Ovary (tissue), 9 donors: ENCODE results near the gene GAREM1. TPM values are rescaled to one million over a fixed set of nuclear protein-coding genes. Genes with fewer than 3 reads are reported as not detected.

Experiments
- DNase-seq, 5 donors: peaks; one replicate each; pipeline ENCODE4 v3.0.0-alpha.2; 2019 to 2020
- H3K27ac ChIP-seq, 2 donors: fragments of 200-600 bp; one replicate each; pipeline versions ENCODE4 v1.5.1 to v1.8.0; 2019 to 2022
- H3K27me3 ChIP-seq: fragments of 200-600 bp; one replicate; pipeline ENCODE4 v1.8.0; 2022
- H3K36me3 ChIP-seq: fragments of 200-600 bp; sonication (generic); one replicate; pipeline ENCODE4 v1.5.1; 2019
- H3K4me1 ChIP-seq: one replicate; pipeline ENCODE4 v1.8.1; 2013; ENCODE audit warnings: mild to moderate bottlenecking, moderate library complexity; ENCODE audit not compliant: insufficient read depth
- H3K4me3 ChIP-seq: fragments of 200-600 bp; sonication (generic); one replicate; pipeline ENCODE4 v1.5.1; 2017
- H3K9me3 ChIP-seq, 2 donors: fragments of 200-600 bp in 1 of 2; sonication (generic) in 1 of 2; one replicate each; pipeline versions ENCODE4 v1.5.1 to v1.8.1; 2013 to 2019; ENCODE audit warnings: mild to moderate bottlenecking in 1 of 2, moderate library complexity in 1 of 2
- CTCF ChIP-seq, 3 donors: fragments of 450-650 bp in 2 of 3; fragments of 200-600 bp in 1 of 3; IDR thresholded peaks; one replicate each; pipeline versions ENCODE4 v1.5.1 to v1.8.0; 2016 to 2022; ENCODE audit warnings: antibody characterized with exemption in 3 of 3, mild to moderate bottlenecking in 1 of 3
- EP300 ChIP-seq: sonication (generic); formaldehyde crosslinking; IDR thresholded peaks from one replicate; pipeline ENCODE4 v1.6.1; 2017; ENCODE audit warnings: antibody characterized with exemption
- POLR2A ChIP-seq: fragments of 450-650 bp; IDR thresholded peaks from one replicate; pipeline ENCODE4 v1.6.1; 2017; ENCODE audit warnings: antibody characterized with exemption, mild to moderate bottlenecking, moderate library complexity
- WGBS, 3 donors: extraction: QIAGEN DNeasy Blood & Tissue Kit in 1 of 3; methylation state at CpG; one replicate each; pipeline versions ENCODE4 v1.1.5 to v1.1.7; 2013 to 2017; 5-methylcytosine and 5-hydroxymethylcytosine counted together
- intact Hi-C, 4 donors: fragments of 100-400 bp; cut with DNase I; formaldehyde crosslinking; loops; one replicate each; pipeline versions ENCODE4 v1.11.0 to v1.15.1; 2022 to 2023
- polyA plus RNA-seq, 2 donors: library from polyadenylated mRNA; stranded (reverse); fragments of 200-250 nt in 1 of 2; fragments of 350-450 nt in 1 of 2; fragmentation: Illumina TruSeq in 1 of 2; extraction: RNeasy Lipid Tissue Mini Kit (QIAGEN cat#74804) in 1 of 2; gene quantifications; one replicate each; pipeline ENCODE4 v1.2.3, GENCODE V29; 2013 to 2014
- total RNA-seq, 7 donors: library from RNA; depleted of rRNA in 2 of 7; stranded (reverse); fragments of >200 nt in 2 of 7; fragmentation: NEBNext Ultra II Directional in 3 of 7; extraction: Animal tissue kit (Norgen Biotek cat#: 25700) in 3 of 7; gene quantifications; one replicate each; pipeline versions ENCODE4 v1.1.0 to v1.2.4, GENCODE V29; 2016 to 2023
- donor health status: DM: no; HTN: no; CAD: no; lungs with moderate emphysema.
- donor health status: DM: no; HTN: no; CAD: no.
- donor health status: Bipolar disorder and iron deficiency.
- donor health status: DM: yes; HTN: yes; CAD: no.
- donor health status: DM: no; HTN: no; CAD: no.
- donor health status: DM: yes; HTN: yes; CAD: no.

The GAREM1 gene
- total and polyA plus RNA-seq, 9 donors, result 2.7 to 15.2 (median 7.1) TPM

DNA sequence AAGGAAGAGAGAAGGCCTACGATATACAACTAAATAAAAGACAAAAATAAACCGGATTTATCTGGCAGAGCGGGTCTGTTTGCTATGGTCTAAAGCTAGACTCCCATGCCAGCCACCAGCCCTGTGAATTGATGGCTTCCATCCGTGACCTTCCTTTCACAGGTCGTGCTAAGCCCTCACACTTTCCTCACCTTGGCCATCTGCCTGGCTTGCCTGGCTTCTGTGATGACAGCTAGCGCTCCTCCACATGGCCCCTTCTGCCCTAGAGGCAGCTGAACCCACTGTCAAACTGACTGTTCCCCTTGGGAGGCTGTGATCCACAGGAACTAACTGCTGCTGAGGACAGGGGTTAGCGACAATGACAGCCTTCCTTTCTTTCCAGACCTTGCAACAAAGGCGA lies 32.5 kb downstream of the GAREM1 start:
- WGBS, 3 donors, result 64 to 69% (median 66%) methylated on average over 8 of the region's 8 CpGs
- no peaks in the 10 kb centered on the region for H3K27me3 ChIP-seq
- H3K4me3 ChIP-seq, result no peak overlapping the region
- peak in 4 of 5 donors; percentile 12 to 38 (median 18) for DNase-seq
- intact Hi-C loops, result no loop called here
- H3K27ac ChIP-seq, result no peak overlapping the region
- H3K36me3 ChIP-seq, result no peaks in the 10 kb centered on the region
- no peaks in the 10 kb centered on the region for H3K9me3 ChIP-seq
- H3K4me1 ChIP-seq, result peaks cover 2% of the 10 kb centered on the region
- TF ChIP-seq EP300 (no peak), CTCF (IDR thresholded peaks at IDR 0.05) (no peak), POLR2A (no peak)

GRCh38 chr18:32437100-32437834 lies 33.4 kb downstream of the GAREM1 start:
- no peak overlapping the region for H3K27ac ChIP-seq
- no peaks in the 10 kb centered on the region for H3K9me3 ChIP-seq
- H3K4me1 ChIP-seq, result peaks cover 2% of the 10 kb centered on the region
- no peaks in the 10 kb centered on the region for H3K36me3 ChIP-seq
- DNase-seq, result no peak
- intact Hi-C loops, result no loop called here
- H3K4me3 ChIP-seq, result no peak overlapping the region
- no peak for TF ChIP-seq CTCF (IDR thresholded peaks at IDR 0.05)
- no peak for TF ChIP-seq EP300
- no peak for TF ChIP-seq POLR2A
- WGBS, 3 donors, result 86 to 88% (median 87%) methylated on average over 7 of the region's 7 CpGs
- H3K27me3 ChIP-seq, result no peaks in the 10 kb centered on the region

DNA sequence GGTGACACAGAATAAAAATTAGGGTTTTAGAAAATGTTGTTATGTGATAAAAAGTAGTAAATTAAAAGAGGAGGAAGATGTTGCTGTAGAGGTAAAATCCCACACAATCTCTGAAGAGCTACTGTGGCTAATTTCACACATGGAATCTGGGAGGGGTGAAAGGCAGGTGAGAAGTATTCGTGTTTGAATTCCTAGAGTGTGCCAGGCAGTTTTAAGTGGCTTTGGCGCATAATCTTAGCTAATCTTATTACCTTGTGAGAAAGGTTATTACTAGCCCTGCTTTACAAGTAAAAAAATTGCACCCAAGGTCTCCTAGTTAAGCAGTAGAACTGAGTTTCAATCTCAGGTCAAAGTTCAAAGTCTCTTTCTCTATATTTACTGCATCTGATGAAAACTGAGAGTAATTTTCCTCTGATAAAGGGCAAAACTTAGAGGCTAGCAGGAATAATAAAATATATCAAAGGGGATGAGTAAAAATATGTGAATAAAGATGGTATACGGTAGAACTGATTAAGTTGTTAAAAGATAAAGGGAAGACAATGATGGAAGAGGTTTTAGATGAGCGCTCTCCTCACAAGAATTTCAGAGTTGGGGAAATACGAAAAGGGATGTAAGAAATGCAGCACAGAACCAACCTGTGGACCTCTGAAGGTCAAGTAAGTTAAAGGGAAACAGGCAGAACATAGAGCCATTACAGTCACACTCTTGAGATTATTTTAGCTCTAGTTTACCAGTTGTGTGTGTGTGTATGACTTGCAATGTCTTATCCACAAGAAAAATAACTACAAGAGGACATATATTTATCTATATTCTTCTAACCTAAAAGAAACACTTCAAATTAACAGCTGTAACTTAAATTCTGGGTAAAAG lies 34.8 kb downstream of the GAREM1 start:
- Histone ChIP-seq H3K27ac (no peak overlapping the region), H3K36me3 (no peaks in the 10 kb centered on the region), H3K4me1 (peaks cover 2% of the 10 kb centered on the region), H3K9me3 (no peaks in the 10 kb centered on the region), H3K27me3 (no peaks in the 10 kb centered on the region), H3K4me3 (no peak overlapping the region)
- 88% methylated on average over 5 of the region's 5 CpGs for WGBS, 3 donors
- intact Hi-C loops, result no loop called here
- no peak for DNase-seq
- no peak for TF ChIP-seq EP300
- TF ChIP-seq CTCF (IDR thresholded peaks at IDR 0.05), result no peak
- TF ChIP-seq POLR2A, result no peak

- TF ChIP-seq POLR2A (no peak), EP300 (no peak), CTCF (IDR thresholded peaks at IDR 0.05) (no peak)
- 96 to 100% (median 98%) methylated on average over 2 of the region's 2 CpGs for WGBS, 3 donors
- Histone ChIP-seq H3K27me3 (no peaks in the 10 kb centered on the region), H3K27ac (no peak overlapping the region), H3K9me3 (no peaks in the 10 kb centered on the region), H3K4me3 (no peak overlapping the region), H3K4me1 (no peaks in the 10 kb centered on the region), H3K36me3 (no peaks in the 10 kb centered on the region)
- intact Hi-C loops, result no loop called here
- DNase-seq, result no peak
These were observed 38.9 kb downstream of the GAREM1 start for GRCh38 chr18:32431753-32432152.
